ENCODE results near the gene VPS13C.

The VPS13C gene

DNA sequence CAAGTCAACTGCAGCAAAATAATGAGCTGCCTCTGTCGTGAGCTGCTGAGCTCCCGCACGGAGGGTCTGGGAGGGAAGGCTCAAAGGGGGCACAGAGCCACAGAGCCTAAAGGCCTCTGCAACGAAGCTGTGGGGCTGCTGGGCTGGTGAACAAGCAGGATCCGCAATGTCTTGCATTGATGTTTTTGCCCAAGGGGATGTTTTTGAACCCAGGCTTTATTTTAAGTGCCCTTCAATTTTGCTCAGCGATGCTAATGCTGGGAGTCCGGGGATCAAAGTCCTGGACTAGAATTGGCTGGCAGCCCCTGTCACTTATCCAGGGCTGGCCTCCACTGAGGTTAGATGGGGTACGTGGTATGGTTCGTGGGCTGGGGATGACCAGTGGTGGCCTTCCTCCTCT is 240.0 kb downstream of the VPS13C start:
- TF ChIP-seq TAF1 (IDR thresholded peaks at IDR 0.05; ENCODE audit: low read depth) (no peak), TEAD4 (IDR thresholded peaks at IDR 0.05) (no peak), RAD21 (IDR thresholded peaks at IDR 0.05; ENCODE audit: low read depth) (no peak), CEBPB (IDR thresholded peaks at IDR 0.05) (no peak)
- TF ChIP-seq, protein P1, sequence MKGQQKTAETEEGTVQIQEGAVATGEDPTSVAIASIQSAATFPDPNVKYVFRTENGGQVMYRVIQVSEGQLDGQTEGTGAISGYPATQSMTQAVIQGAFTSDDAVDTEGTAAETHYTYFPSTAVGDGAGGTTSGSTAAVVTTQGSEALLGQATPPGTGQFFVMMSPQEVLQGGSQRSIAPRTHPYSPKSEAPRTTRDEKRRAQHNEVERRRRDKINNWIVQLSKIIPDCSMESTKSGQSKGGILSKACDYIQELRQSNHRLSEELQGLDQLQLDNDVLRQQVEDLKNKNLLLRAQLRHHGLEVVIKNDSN (IDR thresholded peaks at IDR 0.05), result no peak
- TF ChIP-seq, protein P2, sequence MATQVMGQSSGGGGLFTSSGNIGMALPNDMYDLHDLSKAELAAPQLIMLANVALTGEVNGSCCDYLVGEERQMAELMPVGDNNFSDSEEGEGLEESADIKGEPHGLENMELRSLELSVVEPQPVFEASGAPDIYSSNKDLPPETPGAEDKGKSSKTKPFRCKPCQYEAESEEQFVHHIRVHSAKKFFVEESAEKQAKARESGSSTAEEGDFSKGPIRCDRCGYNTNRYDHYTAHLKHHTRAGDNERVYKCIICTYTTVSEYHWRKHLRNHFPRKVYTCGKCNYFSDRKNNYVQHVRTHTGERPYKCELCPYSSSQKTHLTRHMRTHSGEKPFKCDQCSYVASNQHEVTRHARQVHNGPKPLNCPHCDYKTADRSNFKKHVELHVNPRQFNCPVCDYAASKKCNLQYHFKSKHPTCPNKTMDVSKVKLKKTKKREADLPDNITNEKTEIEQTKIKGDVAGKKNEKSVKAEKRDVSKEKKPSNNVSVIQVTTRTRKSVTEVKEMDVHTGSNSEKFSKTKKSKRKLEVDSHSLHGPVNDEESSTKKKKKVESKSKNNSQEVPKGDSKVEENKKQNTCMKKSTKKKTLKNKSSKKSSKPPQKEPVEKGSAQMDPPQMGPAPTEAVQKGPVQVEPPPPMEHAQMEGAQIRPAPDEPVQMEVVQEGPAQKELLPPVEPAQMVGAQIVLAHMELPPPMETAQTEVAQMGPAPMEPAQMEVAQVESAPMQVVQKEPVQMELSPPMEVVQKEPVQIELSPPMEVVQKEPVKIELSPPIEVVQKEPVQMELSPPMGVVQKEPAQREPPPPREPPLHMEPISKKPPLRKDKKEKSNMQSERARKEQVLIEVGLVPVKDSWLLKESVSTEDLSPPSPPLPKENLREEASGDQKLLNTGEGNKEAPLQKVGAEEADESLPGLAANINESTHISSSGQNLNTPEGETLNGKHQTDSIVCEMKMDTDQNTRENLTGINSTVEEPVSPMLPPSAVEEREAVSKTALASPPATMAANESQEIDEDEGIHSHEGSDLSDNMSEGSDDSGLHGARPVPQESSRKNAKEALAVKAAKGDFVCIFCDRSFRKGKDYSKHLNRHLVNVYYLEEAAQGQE (IDR thresholded peaks at IDR 0.05; ENCODE audit: low read depth), result no peak

DNA sequence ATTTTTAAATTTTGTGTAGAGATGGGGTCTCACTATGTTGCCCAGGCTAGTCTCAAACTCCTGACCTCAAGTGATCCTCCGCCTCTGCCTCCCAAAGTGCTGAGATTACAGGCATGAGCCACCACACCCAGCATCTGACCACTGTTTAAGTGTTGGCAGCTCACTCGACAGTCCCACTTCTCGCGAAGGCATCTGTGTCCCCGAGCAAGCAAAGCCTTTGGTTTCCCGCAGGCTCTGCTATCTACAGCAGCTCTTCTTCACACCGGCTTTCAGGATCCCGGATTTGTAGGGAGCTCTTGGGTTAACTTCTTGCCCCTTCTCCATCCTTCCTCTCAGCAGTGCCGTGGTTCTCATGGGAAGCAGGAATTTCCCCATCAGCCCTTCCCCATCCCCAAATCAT is 240.9 kb downstream of the VPS13C start:
- TF ChIP-seq, protein P1 (IDR thresholded peaks at IDR 0.05), result no peak
- TF ChIP-seq ZBTB7A (IDR thresholded peaks at IDR 0.05; ENCODE audit: low read depth), result no peak
- TF ChIP-seq CEBPB (IDR thresholded peaks at IDR 0.05), result no peak
- no peak for TF ChIP-seq FOXM1 (IDR thresholded peaks at IDR 0.05; ENCODE audit: borderline replicate concordance, low read depth)

DNA sequence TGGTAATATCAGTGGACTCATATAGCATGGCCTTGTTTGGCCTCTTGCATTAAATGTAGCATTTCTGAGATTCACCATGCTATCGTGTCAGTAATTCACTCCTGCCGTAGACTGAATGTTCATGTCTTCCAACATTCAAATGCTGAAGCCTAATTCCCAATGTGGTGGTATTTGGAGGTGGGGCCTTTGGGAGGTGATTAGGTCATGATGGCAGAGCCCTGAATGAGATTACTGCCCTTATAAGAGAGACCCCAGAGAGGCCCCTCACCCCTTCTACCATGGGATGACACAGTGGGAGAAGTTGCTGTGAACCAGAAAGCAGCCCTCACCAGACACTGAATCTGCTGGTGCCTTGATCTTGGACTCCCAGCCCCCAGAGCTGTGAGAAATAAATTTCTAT is 241.4 kb downstream of the VPS13C start:
- no peak for TF ChIP-seq TCF12 (IDR thresholded peaks at IDR 0.05; ENCODE audit: low read depth)
- TF ChIP-seq TEAD4 (IDR thresholded peaks at IDR 0.05), result no peak
- TF ChIP-seq, protein P3, sequence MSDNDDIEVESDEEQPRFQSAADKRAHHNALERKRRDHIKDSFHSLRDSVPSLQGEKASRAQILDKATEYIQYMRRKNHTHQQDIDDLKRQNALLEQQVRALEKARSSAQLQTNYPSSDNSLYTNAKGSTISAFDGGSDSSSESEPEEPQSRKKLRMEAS (IDR thresholded peaks at IDR 0.05), result no peak
- TF ChIP-seq YY1 (IDR thresholded peaks at IDR 0.05; ENCODE audit: low read depth), result no peak
- TF ChIP-seq EP300 (IDR thresholded peaks at IDR 0.05; ENCODE audit: borderline replicate concordance), result no peak
- no peak for TF ChIP-seq ZBTB7A (IDR thresholded peaks at IDR 0.05; ENCODE audit: low read depth)
- TF ChIP-seq CEBPB (IDR thresholded peaks at IDR 0.05), result no peak
- no peak for TF ChIP-seq NFIC (IDR thresholded peaks at IDR 0.05)
- TF ChIP-seq, protein P1 (IDR thresholded peaks at IDR 0.05), result no peak
- TF ChIP-seq, protein P2 (IDR thresholded peaks at IDR 0.05; ENCODE audit: low read depth), result no peak

DNA sequence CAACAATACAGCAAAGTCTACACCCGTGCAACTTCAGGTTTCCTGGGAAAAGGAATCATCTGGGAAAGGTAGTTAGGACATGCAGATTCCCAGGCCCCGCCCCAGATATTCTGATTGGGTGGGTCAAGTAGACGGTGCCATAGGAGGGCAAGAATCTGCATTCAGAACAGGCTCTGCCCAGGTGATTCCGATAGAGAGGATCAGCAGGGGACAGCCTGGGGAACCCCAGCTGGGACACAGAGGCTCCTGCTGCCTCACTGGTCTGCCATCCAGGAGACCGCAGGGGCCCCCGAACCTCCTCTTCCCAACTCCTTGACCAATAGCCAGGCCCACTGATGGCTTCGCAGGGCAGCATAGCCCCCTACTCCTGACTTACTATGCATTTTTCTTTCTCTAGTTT is 243.4 kb downstream of the VPS13C start:
- TF ChIP-seq YY1 (IDR thresholded peaks at IDR 0.05; ENCODE audit: low read depth) (no peak), TEAD4 (IDR thresholded peaks at IDR 0.05) (no peak), EP300 (IDR thresholded peaks at IDR 0.05; ENCODE audit: borderline replicate concordance) (no peak), NFIC (IDR thresholded peaks at IDR 0.05) (no peak), RAD21 (IDR thresholded peaks at IDR 0.05; ENCODE audit: low read depth) (no peak)
- TF ChIP-seq, protein P1 (IDR thresholded peaks at IDR 0.05), result no peak

DNA sequence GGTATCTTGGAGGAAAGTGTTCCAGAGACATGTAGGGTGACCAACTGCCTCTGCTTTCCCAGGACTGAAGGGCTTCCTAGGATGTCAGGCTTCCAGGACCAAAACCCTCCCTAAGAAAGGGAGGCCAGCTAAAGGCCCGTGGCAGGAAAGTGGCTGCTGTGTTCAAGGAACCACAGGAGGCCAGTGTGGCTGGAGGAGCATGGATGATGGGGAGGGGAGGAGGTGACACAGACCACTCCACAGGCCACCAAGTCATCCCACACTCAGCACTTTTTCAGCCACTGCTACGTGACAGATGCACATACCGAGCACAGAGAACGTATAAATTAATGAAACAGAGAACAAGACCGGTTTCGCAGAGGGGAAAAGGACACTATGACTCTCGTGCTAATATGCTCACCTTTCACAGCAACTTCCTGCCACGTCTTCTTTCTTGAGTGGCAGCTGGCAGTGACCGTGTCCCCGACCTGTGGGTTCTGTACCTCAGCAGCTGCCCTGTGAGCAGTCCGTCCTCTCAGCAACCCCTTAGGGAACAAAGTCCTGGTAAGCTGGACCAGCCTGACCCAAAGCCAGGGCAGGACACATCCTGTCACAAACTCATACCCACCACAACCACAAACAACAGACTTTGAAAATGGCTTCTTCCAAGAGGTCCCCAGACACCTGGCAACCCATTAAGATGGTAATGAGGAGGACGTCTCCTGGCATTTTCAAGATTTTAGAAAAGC is 244.7 kb downstream of the VPS13C start:
- TF ChIP-seq, protein P2 (IDR thresholded peaks at IDR 0.05; ENCODE audit: low read depth), result no peak
- TF ChIP-seq EGR1 (IDR thresholded peaks at IDR 0.05), result no peak
- TF ChIP-seq FOXM1 (IDR thresholded peaks at IDR 0.05; ENCODE audit: borderline replicate concordance, low read depth), result no peak
- TF ChIP-seq NFIC (IDR thresholded peaks at IDR 0.05), result no peak
- TF ChIP-seq, protein P3 (IDR thresholded peaks at IDR 0.05), result no peak
- TF ChIP-seq RAD21 (IDR thresholded peaks at IDR 0.05; ENCODE audit: low read depth), result no peak
- TF ChIP-seq TAF1 (IDR thresholded peaks at IDR 0.05; ENCODE audit: low read depth), result no peak
- no peak for TF ChIP-seq EP300 (IDR thresholded peaks at IDR 0.05; ENCODE audit: borderline replicate concordance)
- TF ChIP-seq, protein P1 (IDR thresholded peaks at IDR 0.05), result no peak
